HepG2 (cell line): Measurements from ENCODE around the gene EPM2A. TPM values are rescaled to one million over a fixed set of nuclear protein-coding genes. Genes with fewer than 3 reads are reported as not detected.
A peak's percentile ranks its signal among the peaks of the same experiment; 100 is the strongest.

ENCODE experiments used
- AFF4 ChIP-seq: sonication (generic); formaldehyde crosslinking; IDR thresholded peaks from 2 replicates; pipeline ENCODE4 v1.4.0; 2020; ENCODE audit warnings: missing genetic modification reagents
- ATF4 ChIP-seq, 2 experiments: fragments of 450-650 bp in 1 of 2; sonication (generic) in 1 of 2; formaldehyde crosslinking; IDR thresholded peaks; 2 replicates each; pipeline versions ENCODE4 v1.5.0 to v1.8.0; 2020 to 2022; ENCODE audit warnings: mild to moderate bottlenecking in 1 of 2, missing genetic modification reagents in 1 of 2
- EP300 ChIP-seq, 3 experiments: sonication (generic) in 1 of 3; formaldehyde crosslinking in 1 of 3; IDR thresholded peaks; 2 replicates each; pipeline versions ENCODE4 v1.5.1 to v1.6.1; 2011 to 2020; ENCODE audit warnings: low read depth in 2 of 3, low read length in 2 of 3, borderline replicate concordance in 1 of 3, improper control_type of control experiment in 1 of 3, mild to moderate bottlenecking in 1 of 3, missing genetic modification reagents in 1 of 3, moderate library complexity in 1 of 3
- MBD4 ChIP-seq: IDR thresholded peaks from 2 replicates; pipeline ENCODE4 v1.6.1; 2012; ENCODE audit warnings: low read length, inconsistent platforms, borderline replicate concordance
- MYPOP ChIP-seq: sonication (generic); formaldehyde crosslinking; IDR thresholded peaks from 2 replicates; pipeline ENCODE4 v1.8.1; 2023; ENCODE audit warnings: mild to moderate bottlenecking, moderate library complexity, missing genetic modification reagents
- RNF219 ChIP-seq: sonication (generic); formaldehyde crosslinking; IDR thresholded peaks from 2 replicates; pipeline ENCODE4 v1.5.0; 2020; ENCODE audit warnings: mild to moderate bottlenecking, missing genetic modification reagents
- TAF1 ChIP-seq: sonication (generic); formaldehyde crosslinking; IDR thresholded peaks from 2 replicates; pipeline ENCODE4 v1.4.0; 2020; ENCODE audit warnings: missing genetic modification reagents
- U2AF2 ChIP-seq: fragments of 200-400 bp; formaldehyde crosslinking; IDR thresholded peaks from 2 replicates; pipeline ENCODE4 v1.6.1; 2017; ENCODE audit warnings: low read depth, mild to moderate bottlenecking, low read length
- ZFP36L2 ChIP-seq: sonication (generic); formaldehyde crosslinking; IDR thresholded peaks from 2 replicates; pipeline ENCODE4 v1.4.0; 2020; ENCODE audit warnings: missing genetic modification reagents
- ZNF224 ChIP-seq: sonication (generic); formaldehyde crosslinking; IDR thresholded peaks from 2 replicates; pipeline ENCODE4 v1.5.0; 2020; ENCODE audit warnings: mild to moderate bottlenecking, missing genetic modification reagents
- ZNF543 ChIP-seq: sonication (generic); formaldehyde crosslinking; IDR thresholded peaks from 2 replicates; pipeline ENCODE4 v1.4.0; 2020; ENCODE audit warnings: mild to moderate bottlenecking, missing genetic modification reagents
- ZNF576 ChIP-seq: sonication (generic); formaldehyde crosslinking; IDR thresholded peaks from 2 replicates; pipeline ENCODE4 v1.4.0; 2020; ENCODE audit warnings: mild to moderate bottlenecking, missing genetic modification reagents
- polyA plus RNA-seq, 8 experiments: library from polyadenylated mRNA; depleted of rRNA in 3 of 8; stranded (reverse) in 7 of 8; unstranded in 1 of 8; fragments of >200 nt; fragmentation: Illumina TruSeq in 4 of 8; extraction: Trizol in 4 of 8; gene quantifications; 2 replicates each; pipeline versions ENCODE4 v1.2.1 to v1.2.3, GENCODE V29; 2011 to 2016; ENCODE audit warnings: low read depth in 4 of 8, missing spikeins in 1 of 8, mixed read lengths in 1 of 8; ENCODE audit not compliant: insufficient read depth in 1 of 8
- total RNA-seq, 5 experiments: library from RNA; depleted of rRNA; stranded (reverse); fragments of >200 nt; fragmentation: Illumina TruSeq; extraction: Trizol; gene quantifications; 2 replicates each; pipeline ENCODE4 v1.2.3, GENCODE V29; 2016; ENCODE audit warnings: low read depth in 1 of 5
- TF ChIP-seq, protein P1 (sequence below): sonication (generic); formaldehyde crosslinking; IDR thresholded peaks from 2 replicates; pipeline ENCODE4 v1.8.0; 2022; ENCODE audit warnings: mild to moderate bottlenecking, missing genetic modification reagents, moderate library complexity
- TF ChIP-seq, protein P2 (sequence below): sonication (generic); formaldehyde crosslinking; IDR thresholded peaks from 2 replicates; pipeline ENCODE4 v1.5.0; 2020; ENCODE audit warnings: mild to moderate bottlenecking, missing genetic modification reagents

The EPM2A gene
- total and polyA plus RNA-seq, 2 of the 13 experiments (the other 11 are each of a cell fraction or from before 2014, with no cell fraction given): 4.6 to 9.2 TPM

DNA sequence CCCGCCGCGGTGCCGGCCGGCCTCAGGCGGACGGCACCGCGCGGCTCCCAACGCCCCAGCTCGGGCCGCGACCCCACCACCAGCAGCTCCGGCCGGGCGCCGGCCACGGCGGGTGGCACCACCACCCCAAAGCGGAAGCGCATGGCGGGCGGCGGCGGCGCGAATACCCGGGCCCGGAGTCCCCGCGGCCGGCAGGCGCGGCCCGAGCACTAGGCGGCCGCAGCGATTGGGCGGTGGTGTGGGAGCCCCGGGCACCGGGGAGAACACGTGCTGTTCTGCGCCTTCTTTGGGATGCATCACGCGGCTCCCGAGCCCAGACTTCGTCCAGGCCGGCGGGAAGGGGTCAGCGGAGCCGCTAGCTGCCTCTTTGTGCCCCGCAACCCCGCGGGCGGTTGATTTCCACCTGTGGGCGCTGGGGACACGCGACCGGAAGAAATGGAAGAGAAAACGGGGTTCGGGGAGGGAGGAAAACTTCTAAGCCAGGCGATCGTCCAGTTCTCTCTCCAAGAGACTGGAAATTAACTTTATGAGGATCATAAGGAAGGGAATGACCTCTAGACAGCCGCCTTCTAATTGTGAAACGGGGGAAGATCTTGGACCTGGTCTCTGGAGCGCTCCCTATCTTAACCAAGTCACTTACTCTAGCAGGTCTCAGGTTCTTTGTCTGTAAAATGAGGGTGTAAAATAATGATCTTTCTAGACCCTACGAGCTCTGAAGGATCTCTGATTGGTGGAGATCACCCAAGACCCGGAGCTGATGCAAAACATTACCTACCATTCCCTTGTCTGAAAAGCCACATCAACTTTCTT, at the start of gene EPM2A (continued):
- TF ChIP-seq ZNF224 (CRISPR knock-in tag) (peak; percentile 82; the same call in 1 of the 2 replicates), ZNF576 (CRISPR knock-in tag) (peak; percentile 95; the same call in 1 of the 2 replicates), U2AF2 (no peak), ZNF543 (peak; percentile 41; the same call in 1 of the 2 replicates), AFF4 (CRISPR knock-in tag) (no peak), MYPOP (peak; percentile 86), MBD4 (no peak), ATF4 (CRISPR knock-in tag; IDR thresholded peaks at IDR 0.05) (peak in 1 of 2 experiments; percentile 74; a peak in 2 of 4 replicates), ZFP36L2 (CRISPR knock-in tag) (0 out of 2 replicates have a peak, but pooled peaks have one; percentile 45), RNF219 (CRISPR knock-in tag) (peak; percentile 82), EP300 (IDR thresholded peaks at IDR 0.05; ENCODE audit: low read depth in 2 of 2, low read length in 2 of 2) (0 out of 4 replicates have a peak, but pooled peaks of 1 of the 2 experiments have one; percentile 13), EP300 (CRISPR knock-in tag; IDR thresholded peaks at IDR 0.05; ENCODE audit: borderline replicate concordance) (peak; percentile 61), TAF1 (peak; percentile 63)
- TF ChIP-seq, protein P1, sequence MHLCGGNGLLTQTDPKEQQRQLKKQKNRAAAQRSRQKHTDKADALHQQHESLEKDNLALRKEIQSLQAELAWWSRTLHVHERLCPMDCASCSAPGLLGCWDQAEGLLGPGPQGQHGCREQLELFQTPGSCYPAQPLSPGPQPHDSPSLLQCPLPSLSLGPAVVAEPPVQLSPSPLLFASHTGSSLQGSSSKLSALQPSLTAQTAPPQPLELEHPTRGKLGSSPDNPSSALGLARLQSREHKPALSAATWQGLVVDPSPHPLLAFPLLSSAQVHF: peak; percentile 97
- TF ChIP-seq, protein P2, sequence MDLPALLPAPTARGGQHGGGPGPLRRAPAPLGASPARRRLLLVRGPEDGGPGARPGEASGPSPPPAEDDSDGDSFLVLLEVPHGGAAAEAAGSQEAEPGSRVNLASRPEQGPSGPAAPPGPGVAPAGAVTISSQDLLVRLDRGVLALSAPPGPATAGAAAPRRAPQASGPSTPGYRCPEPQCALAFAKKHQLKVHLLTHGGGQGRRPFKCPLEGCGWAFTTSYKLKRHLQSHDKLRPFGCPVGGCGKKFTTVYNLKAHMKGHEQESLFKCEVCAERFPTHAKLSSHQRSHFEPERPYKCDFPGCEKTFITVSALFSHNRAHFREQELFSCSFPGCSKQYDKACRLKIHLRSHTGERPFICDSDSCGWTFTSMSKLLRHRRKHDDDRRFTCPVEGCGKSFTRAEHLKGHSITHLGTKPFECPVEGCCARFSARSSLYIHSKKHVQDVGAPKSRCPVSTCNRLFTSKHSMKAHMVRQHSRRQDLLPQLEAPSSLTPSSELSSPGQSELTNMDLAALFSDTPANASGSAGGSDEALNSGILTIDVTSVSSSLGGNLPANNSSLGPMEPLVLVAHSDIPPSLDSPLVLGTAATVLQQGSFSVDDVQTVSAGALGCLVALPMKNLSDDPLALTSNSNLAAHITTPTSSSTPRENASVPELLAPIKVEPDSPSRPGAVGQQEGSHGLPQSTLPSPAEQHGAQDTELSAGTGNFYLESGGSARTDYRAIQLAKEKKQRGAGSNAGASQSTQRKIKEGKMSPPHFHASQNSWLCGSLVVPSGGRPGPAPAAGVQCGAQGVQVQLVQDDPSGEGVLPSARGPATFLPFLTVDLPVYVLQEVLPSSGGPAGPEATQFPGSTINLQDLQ (CRISPR knock-in tag): peak; percentile 97
